Activated CD4-positive, alpha-beta T cell treated with anti-CD3 and anti-CD28 coated beads, Interleukin-2, amount 50 U/mL, for 4 hours (primary cell): ENCODE results near the gene FBXL7.

Experiments used
- DNase-seq, 2 experiments: peaks; one replicate each; pipeline ENCODE4 v3.0.0-alpha.2; 2020

Gene FBXL7

GRCh38 chr5:15977851-15978250 is 477.9 kb downstream of the FBXL7 start:
- DNase-seq: no peak

GRCh38 chr5:15980835-15981234 is 480.9 kb downstream of the FBXL7 start:
- no peak for DNase-seq

- no peak for DNase-seq
Measured at GRCh38 chr5:15983392-15983791, 483.4 kb downstream of the FBXL7 start.
